NCI-H2081 treated with DMSO at 0.1 percent for 48 hours (cell line): ENCODE data around the gene CRMP1.

ENCODE experiments used
- DNase-seq: peaks from one replicate; lab custom pipeline; 2025; lab: John Stamatoyannopoulos, UW

The CRMP1 gene

DNA sequence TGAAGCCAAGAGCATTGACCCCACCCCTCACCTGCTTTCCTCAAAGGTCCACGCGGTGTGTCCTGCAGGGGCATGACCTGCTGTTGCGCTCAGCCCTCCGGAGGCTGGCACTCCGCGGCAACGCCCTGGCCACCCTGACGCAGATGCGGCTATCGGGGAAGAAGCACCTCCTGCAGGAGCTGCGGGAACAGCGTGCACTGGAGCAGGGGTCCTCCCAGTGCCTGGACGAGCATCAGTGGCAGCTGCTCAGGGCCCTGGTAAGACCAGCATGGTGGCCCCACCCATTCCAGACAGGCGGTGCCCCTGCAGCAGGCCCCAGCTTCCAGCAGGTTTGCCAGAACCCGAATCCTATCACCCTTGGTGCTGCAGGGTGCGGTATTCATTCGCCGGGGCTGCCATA lies 95.9 kb downstream of the CRMP1 start:
- no peak for DNase-seq

DNA sequence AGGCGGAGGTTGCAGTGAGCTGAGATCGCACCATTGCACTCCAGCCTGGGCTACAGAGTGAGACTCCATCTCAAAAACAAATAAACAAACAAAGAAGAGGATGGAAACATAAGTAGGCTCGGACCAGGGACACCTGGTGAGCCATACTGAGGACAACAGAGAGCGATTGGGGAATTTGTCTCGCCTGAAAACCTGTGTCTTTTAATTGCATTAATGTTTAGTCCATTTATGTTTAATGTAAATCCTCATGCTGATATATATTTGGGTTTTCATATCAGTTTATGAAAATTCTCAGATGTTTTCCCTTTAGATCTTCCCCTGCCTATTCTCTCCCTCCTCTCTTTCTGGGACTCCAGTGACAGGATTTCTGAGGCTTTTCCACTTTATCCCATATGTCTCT lies 97.3 kb downstream of the CRMP1 start:
- DNase-seq: no peak

DNA sequence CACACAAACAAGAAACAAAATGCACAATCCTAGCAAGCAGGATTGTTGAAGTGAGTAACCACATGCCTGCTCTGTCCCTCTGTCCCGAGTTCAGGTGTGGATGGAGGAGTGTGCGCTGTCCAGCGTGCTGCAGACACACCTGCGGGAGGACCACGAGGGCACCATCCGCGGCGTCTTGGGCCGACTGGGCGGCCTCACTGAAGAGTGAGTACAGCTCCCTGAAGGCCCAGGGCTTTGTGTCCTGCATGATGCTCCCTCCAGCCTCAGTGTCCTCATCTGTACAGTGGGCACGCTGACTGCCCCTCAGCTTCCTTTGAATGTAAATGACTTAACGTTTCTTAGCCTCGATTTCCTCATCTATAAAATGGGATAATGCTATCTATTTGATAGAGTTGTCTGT lies 99.4 kb downstream of the CRMP1 start:
- no peak for DNase-seq

DNA sequence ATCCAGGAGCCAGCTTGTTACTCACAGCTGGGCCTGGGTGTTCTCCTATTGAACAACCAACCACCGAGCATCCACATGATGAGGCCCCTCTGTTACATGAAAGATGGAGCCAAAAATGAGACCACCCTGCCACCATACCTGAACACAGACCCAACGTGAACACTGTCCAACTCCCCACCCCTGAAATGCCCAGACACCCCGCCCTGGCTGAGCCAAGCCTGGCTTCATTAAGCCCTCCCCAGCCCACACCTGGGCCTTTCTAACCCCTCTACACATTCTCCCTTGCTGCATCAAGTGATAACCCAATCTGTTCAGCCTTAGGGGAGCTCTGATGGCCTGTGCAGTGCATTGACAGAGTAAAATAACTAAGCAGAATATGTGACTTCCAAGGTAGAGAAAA lies 101.2 kb downstream of the CRMP1 start:
- DNase-seq: no peak

DNA sequence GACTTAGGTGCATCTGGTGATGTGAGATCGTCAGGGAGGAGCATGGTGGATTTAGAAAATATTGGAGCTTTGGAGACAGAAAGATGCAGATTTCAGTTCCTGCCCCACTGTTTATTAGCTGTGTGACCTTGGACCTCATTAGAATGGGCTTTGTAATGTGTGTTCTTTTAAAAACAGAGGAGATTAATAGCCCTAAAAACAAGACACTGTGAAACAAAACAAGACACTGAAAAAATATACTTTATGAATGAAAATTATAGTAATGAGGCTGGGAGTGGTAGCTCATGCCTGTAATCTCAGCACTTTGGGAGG lies 102.4 kb downstream of the CRMP1 start:
- no peak for DNase-seq

DNA sequence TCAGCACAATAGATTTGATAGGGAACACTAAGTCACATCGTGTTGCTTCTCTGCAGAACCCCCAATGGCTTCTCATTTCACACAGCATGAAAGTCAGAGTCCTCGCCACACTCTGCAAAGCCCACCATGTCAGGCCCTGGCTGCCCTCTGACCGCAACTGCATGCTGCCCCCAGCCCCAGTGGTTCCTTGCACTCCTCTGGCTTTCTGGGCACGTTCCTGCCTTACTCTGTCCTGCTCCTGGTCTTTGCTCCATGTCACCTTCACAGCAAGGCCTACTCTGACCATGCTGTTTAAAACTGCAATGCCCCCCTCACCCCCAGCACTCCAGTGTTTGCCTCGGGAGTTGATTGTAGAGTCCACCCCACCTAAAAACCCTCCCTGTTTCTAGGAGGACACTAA lies 103.7 kb downstream of the CRMP1 start:
- no peak for DNase-seq

DNA sequence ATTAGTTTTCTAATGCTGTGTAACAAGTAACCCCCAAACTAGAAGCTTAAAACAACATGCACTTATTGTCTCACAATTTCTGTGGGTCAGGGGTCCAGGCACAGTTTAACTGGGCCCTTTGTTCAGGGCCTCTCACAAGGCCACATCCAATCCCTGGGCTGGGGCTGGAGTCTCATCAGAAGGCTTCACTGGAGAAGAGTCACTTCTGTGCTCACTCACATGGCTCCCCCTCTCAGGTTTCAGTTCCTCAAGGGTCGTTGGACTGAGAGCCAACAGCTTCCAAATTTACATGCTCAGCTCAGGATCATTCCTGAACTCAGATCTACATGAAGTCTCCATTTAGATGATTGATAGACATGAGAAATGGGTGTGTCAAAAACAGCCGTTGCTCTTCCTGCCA lies 104.7 kb downstream of the CRMP1 start:
- DNase-seq: no peak

DNA sequence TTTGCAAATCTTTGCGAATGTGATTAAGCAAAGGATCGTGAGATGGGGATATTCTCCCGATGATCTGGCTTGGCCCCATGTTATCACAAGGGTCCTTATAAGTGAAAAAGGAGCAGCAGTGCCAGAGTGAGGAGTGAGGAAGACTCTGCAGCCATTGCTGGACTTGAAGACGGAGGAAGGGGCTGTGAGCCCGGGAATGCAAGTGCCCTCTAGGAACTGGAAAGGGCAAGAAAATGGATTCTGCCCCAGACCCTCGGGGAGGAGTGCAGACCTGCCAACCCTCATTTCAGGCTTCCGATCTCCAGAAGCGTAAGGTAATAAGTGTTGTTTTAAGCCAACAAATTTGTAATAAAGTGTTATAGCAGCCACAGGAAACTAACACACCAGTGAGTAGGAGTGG lies 105.6 kb downstream of the CRMP1 start:
- DNase-seq: no peak

DNA sequence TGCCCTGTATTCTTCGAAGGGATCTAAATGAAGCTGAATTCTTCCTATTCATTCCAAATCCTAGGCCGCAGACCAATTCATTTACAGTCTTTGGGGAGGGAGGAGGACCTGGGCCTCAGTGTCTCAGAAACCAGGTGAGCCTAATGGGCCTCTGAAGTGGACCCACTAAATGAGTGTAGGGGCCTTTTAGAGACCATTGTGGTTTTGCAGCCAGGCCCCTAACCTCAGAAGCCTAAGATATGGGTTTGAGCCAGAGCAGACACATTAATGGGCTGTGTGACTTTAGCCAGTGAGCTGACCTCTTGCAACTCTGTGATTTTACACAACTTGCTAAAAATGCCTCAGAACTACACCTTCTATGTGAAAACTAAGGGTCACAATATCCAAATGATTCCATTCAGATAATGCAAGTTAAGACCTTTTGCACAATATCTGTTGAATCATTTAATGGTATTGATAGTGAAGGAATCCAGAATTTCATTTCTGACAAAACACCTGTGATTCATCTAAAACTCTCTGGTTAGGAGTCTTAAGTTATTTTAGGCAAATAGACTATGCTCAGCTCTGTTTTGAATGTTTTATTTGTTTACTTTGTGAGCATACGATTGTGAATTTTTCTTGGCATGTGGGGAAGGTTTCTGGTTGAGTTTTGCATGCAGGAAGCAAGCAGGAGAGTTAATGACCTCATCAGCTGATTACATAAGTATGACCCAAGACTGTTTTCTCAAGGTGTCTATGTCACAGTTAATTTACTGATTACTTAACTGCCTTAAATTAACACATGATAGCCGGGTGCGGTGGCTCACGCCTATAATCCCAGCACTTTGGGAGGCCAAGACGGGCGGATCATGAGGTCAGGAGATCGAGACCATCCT lies 106.8 kb downstream of the CRMP1 start:
- no peak for DNase-seq

DNA sequence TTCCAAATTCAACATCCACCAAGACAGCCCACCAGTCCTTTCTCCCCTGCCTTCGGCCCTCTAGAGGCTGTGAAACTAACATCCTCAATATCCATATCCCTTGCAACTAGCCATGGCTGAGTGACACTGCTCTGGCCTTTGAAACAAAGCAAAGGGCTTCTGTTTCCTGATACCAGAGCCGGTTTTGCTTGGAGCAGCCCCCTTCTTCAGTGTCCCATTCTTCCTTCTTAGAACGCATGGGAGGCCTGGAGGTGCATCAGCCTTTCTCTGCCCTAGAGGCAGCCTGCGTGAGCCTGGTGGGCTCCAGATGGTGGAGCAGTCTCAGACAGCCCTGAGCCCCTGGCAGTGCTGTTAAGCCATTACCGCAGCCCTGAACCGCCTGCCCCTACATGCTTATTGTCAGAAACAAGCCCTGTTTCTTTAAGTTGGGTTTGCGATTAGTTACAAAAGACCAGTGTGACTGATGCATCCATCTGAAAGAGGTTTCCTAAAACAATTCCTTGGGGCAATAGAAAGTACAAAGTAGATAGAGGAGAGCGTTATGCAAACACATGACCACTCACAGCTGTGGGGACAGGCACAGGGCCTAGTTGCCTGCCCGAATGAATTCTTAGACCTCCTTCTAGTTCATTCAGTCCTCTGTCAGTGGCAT lies 107.8 kb downstream of the CRMP1 start:
- no peak for DNase-seq

DNA sequence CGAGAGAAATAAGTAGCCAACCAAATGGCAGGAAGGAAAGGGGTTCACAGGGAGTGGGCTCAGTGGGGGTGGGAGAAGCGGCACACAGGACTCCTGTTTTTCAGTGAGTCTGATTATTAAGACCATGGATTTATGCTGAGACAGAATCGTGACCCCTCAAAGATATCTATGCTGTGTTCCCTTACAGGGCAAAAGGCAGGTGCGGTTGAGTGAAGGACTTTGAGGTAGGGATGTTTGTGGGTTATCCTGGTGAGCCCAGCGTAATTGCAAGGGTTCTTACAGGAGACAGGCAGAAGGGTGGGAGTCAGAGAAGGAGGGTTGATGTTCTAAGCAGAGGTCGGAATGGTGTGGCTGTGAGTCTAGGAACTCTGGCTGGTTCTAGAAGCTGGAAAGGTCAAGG lies 108.9 kb downstream of the CRMP1 start:
- no peak for DNase-seq

DNA sequence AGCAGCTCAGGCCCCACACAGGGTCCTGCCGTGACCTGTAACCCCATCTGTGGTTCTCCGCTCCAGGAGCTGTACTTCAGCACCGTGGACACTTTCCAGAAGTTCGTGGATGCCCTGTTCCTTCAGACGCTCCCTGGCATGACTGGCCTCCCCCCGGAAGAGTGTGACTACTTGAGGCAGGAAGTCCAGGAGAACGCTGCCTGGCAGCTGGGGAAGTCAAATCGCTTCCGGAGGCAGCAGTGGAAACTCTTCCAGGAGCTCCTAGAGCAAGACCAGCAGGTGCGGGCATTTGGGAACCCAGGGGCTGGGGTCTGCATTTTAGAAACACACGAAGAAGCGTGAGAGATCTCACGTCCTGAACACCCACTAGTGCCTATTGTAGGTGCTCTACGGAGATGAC lies 109.4 kb downstream of the CRMP1 start:
- no peak for DNase-seq

DNA sequence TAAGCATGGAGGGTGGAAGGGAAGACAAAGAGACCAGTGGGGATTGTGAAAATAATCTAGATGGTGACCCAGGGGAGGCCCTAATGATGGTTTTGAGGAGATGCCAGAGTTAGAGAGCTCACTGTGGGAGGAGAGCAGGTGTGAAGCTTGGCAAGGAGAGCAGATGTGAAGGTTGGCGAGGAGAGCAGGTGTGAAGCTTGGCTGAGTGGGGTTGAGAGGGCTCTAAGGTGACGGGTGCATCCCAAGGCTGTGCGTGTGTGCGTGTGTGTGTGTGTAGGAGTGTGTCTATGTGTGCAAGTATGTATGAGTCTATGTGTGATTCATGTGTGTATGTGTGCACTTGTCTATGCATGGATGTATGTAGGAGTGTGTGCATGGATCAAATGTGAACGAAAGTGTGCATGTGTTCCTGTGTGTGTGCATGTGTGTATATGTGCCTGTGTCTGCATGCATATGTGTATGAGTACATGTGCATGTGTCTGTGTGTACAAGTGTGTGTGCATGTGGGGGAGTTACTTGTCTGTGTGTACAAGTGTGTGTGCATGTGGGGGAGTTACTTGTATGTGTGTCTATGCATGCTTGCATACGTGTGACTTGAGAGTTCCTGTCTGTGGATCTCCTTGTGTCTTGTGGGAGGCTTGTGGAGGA lies 109.9 kb downstream of the CRMP1 start:
- DNase-seq: no peak

DNA sequence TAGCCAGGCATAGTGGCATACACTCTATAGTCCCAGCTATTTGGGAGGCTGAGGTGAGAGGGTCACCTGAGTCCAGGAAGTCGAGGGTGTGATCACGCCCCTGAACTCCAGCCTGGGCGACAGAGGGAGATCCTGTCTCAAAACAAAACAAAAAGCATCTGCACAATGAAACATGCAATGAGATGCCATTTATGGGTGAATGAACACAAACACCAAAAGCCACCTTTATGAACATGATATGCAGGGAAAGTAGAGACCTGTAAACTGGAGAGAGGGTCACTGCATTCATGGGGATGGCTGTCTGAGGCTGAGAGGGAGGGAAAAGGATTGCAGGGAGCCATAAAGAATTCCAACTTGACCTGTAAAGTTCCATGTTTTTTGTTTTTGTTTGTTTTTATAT lies 111.2 kb downstream of the CRMP1 start:
- no peak for DNase-seq

DNA sequence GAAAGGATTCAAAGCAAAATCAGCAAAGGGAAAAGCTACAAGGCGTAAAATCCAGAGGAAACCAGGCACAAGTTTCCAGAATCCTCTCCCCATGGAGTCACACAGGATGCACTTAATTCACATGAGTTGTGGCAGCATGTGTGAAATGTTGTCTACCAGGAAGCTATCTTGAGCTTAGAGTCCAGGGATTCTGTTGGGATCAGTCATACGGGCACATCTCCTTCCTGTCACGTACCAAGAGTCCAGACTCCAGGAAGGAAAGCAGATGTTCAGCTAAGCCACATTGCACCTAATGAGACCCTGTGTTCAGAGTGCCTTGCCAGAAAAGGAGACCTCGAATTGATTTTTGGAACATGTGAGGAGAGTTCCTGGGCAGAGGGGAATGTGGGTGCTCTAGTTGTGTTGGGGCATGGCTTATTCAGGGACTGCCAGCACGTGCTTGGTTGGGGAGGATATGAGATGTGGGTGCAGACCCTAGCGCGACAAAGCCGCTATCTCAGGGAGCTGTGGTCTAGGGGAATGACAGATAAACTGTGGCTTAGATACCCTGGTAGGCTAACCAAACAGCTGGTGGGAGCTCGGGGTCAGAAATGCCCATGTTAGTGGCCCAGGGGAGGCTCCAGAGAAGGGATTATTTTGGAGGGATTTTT lies 111.9 kb downstream of the CRMP1 start:
- DNase-seq: no peak

DNA sequence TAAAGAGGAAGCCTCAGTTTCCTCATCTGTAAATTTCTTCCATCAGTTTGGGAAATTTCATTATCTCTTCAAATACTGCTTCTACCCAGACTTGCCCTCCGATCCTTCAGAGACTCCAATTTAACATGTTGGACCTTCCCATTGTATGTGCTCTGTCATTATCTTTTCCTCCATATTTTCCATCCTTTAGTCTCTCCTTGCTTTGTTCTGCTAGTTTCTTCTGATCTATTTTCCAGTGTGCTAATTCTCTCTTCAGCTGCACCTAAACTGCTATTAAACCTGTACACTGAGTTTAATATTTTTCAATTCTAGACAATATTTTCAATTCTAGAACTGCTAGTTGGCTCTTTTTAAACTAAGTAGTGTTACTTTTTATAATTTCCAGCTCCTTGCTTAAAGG lies 116.4 kb downstream of the CRMP1 start:
- DNase-seq: no peak

DNA sequence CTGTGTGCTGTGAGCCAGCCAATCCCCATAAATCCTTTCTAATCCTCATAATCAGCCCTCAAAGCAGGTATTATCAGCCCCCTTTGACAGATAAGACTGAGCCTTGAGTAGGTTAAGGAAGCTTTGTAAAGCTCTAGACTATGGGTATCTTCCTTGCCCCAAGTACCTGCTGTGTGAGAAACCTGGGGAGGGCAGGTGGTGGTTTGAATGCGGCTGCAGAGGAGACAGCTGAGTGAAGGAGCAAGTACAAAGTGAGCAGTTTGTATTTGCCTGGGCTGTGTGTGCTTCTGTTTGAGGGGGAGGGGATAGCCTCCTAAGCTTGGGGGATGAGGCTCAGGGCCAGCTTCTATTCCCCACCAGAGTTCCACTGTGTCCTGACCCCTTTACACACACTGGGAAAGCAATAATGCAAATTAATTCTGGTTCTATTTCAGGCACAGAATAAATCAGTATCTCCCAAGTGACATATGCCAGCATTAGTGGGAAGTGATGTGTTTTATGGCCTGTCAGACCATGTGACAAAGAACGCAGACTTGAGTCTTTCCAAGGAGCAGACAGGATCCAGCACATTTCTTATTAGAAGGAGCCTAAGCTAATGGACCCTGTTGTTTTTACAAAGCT lies 118.4 kb downstream of the CRMP1 start:
- no peak for DNase-seq

DNA sequence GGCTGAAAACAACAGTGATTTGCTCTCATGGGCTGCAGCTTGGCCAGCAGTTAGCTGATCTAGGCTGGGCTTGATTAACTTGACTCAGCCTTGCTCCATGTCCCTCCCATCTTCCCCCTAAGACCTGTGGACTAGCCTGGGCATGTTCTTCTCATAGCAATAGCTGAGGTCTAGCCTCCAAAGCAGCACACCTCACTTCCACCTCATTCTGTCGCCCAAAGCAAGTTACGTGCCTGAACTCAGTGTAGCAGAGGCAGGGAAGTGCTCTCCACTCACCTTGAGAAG lies 119.7 kb downstream of the CRMP1 start:
- DNase-seq: no peak

DNA sequence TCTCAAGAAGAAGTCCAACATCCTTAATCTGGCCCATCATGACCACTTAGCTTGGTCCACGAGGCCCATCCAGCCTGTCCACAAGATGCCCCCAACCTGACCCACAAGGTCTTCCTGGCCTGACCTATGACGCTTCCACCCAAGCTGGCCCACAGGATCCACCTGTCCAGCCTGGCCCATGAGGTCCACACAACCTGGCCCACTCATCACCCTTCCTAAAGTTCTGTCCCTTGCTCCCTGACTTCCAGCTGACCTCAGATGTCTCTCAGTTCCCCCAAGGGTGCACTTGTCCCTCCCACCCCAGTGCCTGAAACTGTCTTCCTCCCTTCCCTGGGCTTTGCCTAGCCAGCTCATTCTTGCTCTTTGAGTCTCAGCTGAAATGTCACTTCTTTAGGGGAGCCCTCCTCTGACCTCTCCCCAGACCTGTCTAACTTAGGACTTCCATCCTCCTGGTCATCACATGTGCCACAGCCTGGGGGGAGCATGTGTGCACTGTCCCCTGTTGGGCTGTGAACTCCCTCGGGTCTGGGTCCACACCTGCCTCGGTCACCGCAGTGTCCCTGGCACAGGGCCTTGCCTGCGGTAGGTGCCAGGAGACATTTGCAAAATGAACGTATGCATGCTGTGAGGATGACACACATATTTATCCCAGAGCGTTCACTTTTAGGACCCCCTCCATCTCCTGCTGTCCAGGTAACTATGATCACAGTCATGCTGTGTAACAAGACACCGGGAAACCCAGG lies 120.2 kb downstream of the CRMP1 start:
- no peak for DNase-seq
